Hepatic stellate cell (primary cell): ENCODE measurements around the gene WNT3.
"Not testable (repeated sequence)": the region's sequence is repeated elsewhere in the genome, so short reads cannot be mapped to it uniquely, and the experiment has no call there.

Source experiments
- DNase-seq: peaks from one replicate; pipeline ENCODE4 v3.0.0; 2011; ENCODE audit warnings: low spot score

WNT3 gene

GRCh38 chr17:46818316-46818928 is at the start of gene WNT3:
TSS of gene WNT3 (minus strand) at chr17:46818692. CDS start at chr17:46818597, 95 bp downstream.
- DNase-seq = no peak

GRCh38 chr17:46866747-46867146 is 48.3 kb upstream of the WNT3 start:
- DNase-seq = no peak

GRCh38 chr17:46866325-46866724 is 47.8 kb upstream of the WNT3 start:
- no peak for DNase-seq

GRCh38 chr17:46865100-46865499 is 46.6 kb upstream of the WNT3 start:
- DNase-seq = no peak

- no peak for DNase-seq
Measured at GRCh38 chr17:46863383-46864121, 45.1 kb upstream of the WNT3 start.

GRCh38 chr17:46862949-46863348 is 44.5 kb upstream of the WNT3 start:
- DNase-seq = no peak

GRCh38 chr17:46859996-46860395 is 41.5 kb upstream of the WNT3 start:
- DNase-seq = no peak

- no peak for DNase-seq
Measured at GRCh38 chr17:46857600-46857999, 39.1 kb upstream of the WNT3 start.

GRCh38 chr17:46854948-46855347 is 36.5 kb upstream of the WNT3 start:
- DNase-seq = no peak

GRCh38 chr17:46854515-46854914 is 36.0 kb upstream of the WNT3 start:
- no peak for DNase-seq

- no peak for DNase-seq
Measured at GRCh38 chr17:46853896-46854444, 35.5 kb upstream of the WNT3 start.

GRCh38 chr17:46851029-46851741 is 32.7 kb upstream of the WNT3 start, which contains the start of gene WNT9B:
TSS of gene WNT9B (plus strand) at chr17:46851583. CDS start at chr17:46851639, 56 bp downstream.
- DNase-seq = no peak

GRCh38 chr17:46850688-46851028 is 32.2 kb upstream of the WNT3 start:
- DNase-seq = no peak

GRCh38 chr17:46848534-46848933 is 30.0 kb upstream of the WNT3 start:
- DNase-seq = no peak

GRCh38 chr17:46847204-46848191 is 29.0 kb upstream of the WNT3 start:
- DNase-seq = no peak

- no peak for DNase-seq
Measured at GRCh38 chr17:46842835-46843234, 24.3 kb upstream of the WNT3 start.

GRCh38 chr17:46841561-46842379 is 23.3 kb upstream of the WNT3 start:
- DNase-seq = no peak

GRCh38 chr17:46840596-46840995 is 22.1 kb upstream of the WNT3 start:
- DNase-seq = not testable (repeated sequence)

- no peak for DNase-seq
Measured at GRCh38 chr17:46839211-46839610, 20.7 kb upstream of the WNT3 start.

GRCh38 chr17:46837521-46837920 is 19.0 kb upstream of the WNT3 start:
- no peak for DNase-seq

GRCh38 chr17:46836500-46836899 is 18.0 kb upstream of the WNT3 start:
- no peak for DNase-seq
